NT2/D1 (cell line): ENCODE results near the gene C1orf21.

Experiments
- SUZ12 ChIP-seq: IDR thresholded peaks from 2 replicates; pipeline ENCODE4 v1.6.1; 2011; ENCODE audit not compliant: insufficient read length, insufficient read depth; ENCODE audit errors: extremely low read depth
- YY1 ChIP-seq: IDR thresholded peaks from 2 replicates; pipeline ENCODE4 v1.6.1; 2011; ENCODE audit not compliant: insufficient read length, insufficient read depth
- ZNF274 ChIP-seq: IDR thresholded peaks from 2 replicates; pipeline ENCODE4 v1.6.1; 2011; ENCODE audit warnings: mild to moderate bottlenecking, low read depth, low read length

DNA sequence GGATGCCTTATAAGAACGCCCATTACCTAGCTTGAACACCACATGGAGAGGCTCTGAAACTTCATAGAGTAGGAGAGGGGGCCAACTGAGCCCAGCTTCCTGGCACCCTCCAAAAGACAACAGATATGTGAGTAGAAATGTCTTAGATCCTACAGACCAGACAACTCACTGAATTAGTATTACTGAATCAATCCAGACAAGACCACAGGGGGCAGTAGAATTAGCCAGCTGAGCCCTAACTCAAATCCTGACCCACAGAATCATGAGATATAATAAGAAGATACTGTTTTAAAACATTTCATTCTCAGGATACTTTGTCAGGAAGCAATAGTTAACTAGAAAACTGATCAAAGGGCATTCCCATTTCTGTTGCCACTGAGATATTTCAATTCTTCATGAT, 45.8 kb upstream of the C1orf21 start:
- no peak for TF ChIP-seq ZNF274
- TF ChIP-seq SUZ12, result no peak
- no peak for TF ChIP-seq YY1
